GM23338 (cell line): Measurements from ENCODE around the gene SLC18B1. TPM values are rescaled to one million over a fixed set of nuclear protein-coding genes. Genes with fewer than 3 reads are reported as not detected.

Experiments
- ATAC-seq: fragments of 200-7000 bp; cut with Tn5 transposase; 3 replicates; pipeline ENCODE4 v1.9.1; 2020
- DNase-seq: peaks from one replicate; pipeline ENCODE4 v3.0.0-alpha.2; 2015; ENCODE audit warnings: low spot score
- H2AFZ ChIP-seq: fragments of 200-600 bp; sonication (generic); 2 replicates; pipeline ENCODE4 v1.8.0; 2016; ENCODE audit warnings: antibody characterized with exemption, mild to moderate bottlenecking, moderate library complexity
- H3F3A ChIP-seq: fragments of 200-600 bp; sonication (generic); replicated peaks from 2 replicates; pipeline ENCODE4 v1.8.0; 2017; ENCODE audit warnings: antibody characterized with exemption, mixed run types, low read depth
- H3K27ac ChIP-seq: fragments of 200-600 bp; sonication (generic); 2 replicates; pipeline ENCODE4 v1.6.1; 2016; ENCODE audit warnings: low read depth
- H3K27me3 ChIP-seq: fragments of 200-600 bp; sonication (generic); 2 replicates; pipeline ENCODE4 v1.8.0; 2016; ENCODE audit warnings: mild to moderate bottlenecking, mixed run types, moderate library complexity; ENCODE audit not compliant: insufficient read depth
- H3K36me3 ChIP-seq: fragments of 200-600 bp; sonication (generic); 2 replicates; pipeline ENCODE4 v1.8.0; 2016; ENCODE audit warnings: mild to moderate bottlenecking; ENCODE audit not compliant: insufficient read depth
- H3K4me1 ChIP-seq: fragments of 200-600 bp; sonication (generic); 2 replicates; pipeline ENCODE4 v1.8.0; 2016; ENCODE audit warnings: mild to moderate bottlenecking, moderate library complexity; ENCODE audit not compliant: insufficient read depth
- H3K4me2 ChIP-seq: fragments of 200-600 bp; sonication (generic); 2 replicates; pipeline ENCODE4 v1.7.1; 2017; ENCODE audit warnings: mixed run types
- H3K4me3 ChIP-seq: fragments of 200-600 bp; sonication (generic); 2 replicates; pipeline ENCODE4 v1.6.1; 2016; ENCODE audit warnings: mixed run types
- H3K79me2 ChIP-seq: fragments of 200-600 bp; sonication (generic); replicated peaks from 2 replicates; pipeline ENCODE4 v1.8.0; 2017; ENCODE audit warnings: mild to moderate bottlenecking; ENCODE audit not compliant: insufficient read depth
- H3K9me2 ChIP-seq: fragments of 200-600 bp; sonication (generic); 2 replicates; pipeline ENCODE4 v1.8.0; 2017; ENCODE audit not compliant: insufficient read depth
- H4K20me1 ChIP-seq: fragments of 200-600 bp; sonication (generic); replicated peaks from 2 replicates; pipeline ENCODE4 v1.8.0; 2017; ENCODE audit warnings: mild to moderate bottlenecking; ENCODE audit not compliant: insufficient read depth
- H3K27ac Mint-ChIP-seq: 2 replicates; pipeline ENCODE4 v1.8.0; 2020; ENCODE audit warnings: inconsistent platforms, mild to moderate bottlenecking, moderate library complexity, mixed read lengths
- H3K27me3 Mint-ChIP-seq: 3 replicates; pipeline ENCODE4 v1.8.0; 2022; ENCODE audit warnings: low read depth, mild to moderate bottlenecking, moderate library complexity, mixed read lengths, inconsistent platforms; ENCODE audit not compliant: insufficient read depth, poor library complexity
- H3K36me3 Mint-ChIP-seq: 3 replicates; pipeline ENCODE4 v1.8.0; 2021; ENCODE audit warnings: low read depth, mild to moderate bottlenecking, inconsistent platforms, moderate library complexity, mixed read lengths
- H3K4me1 Mint-ChIP-seq: 3 replicates; pipeline ENCODE4 v1.8.0; 2020; ENCODE audit warnings: mild to moderate bottlenecking, inconsistent platforms, mixed read lengths
- H3K4me3 Mint-ChIP-seq: 3 replicates; pipeline ENCODE4 v1.8.0; 2021; ENCODE audit warnings: moderate library complexity, mild to moderate bottlenecking, inconsistent platforms, mixed read lengths
- H3K9me3 Mint-ChIP-seq: 3 replicates; pipeline ENCODE4 v1.8.0; 2020; ENCODE audit warnings: moderate library complexity, mild to moderate bottlenecking, inconsistent platforms, mixed read lengths
- POLR2AphosphoS5 ChIP-seq: IDR thresholded peaks from 2 replicates; pipeline ENCODE4 v1.6.1; 2016; ENCODE audit warnings: antibody characterized with exemption, low read depth
- ZNF462 ChIP-seq: fragments of 250-450 bp; sonication (Bioruptor Pico); IDR thresholded peaks from 2 replicates; pipeline ENCODE4 v1.5.0; 2020; ENCODE audit warnings: mild to moderate bottlenecking, moderate library complexity
- polyA plus RNA-seq: library from polyadenylated mRNA; unstranded; fragments of >200 nt; fragmentation: Nextera tagmentation; extraction: Ambion mirVana; gene quantifications from 2 replicates; pipeline ENCODE4 v1.2.1, GENCODE V29; 2016
- total RNA-seq: library from RNA; depleted of rRNA; stranded (reverse); fragments of >200 nt; shearing (Covaris generic); gene quantifications from 2 replicates; pipeline ENCODE4 v1.2.3, GENCODE V29; 2014
- TF ChIP-seq, protein P1 (sequence below), 2 experiments: fragments of 200-600 bp in 1 of 2; sonication (generic) in 1 of 2; conservative IDR thresholded peaks; 2 replicates each; pipeline versions ENCODE4 v1.5.1 to v1.6.1; 2016 to 2017; ENCODE audit warnings: antibody characterized with exemption in 2 of 2, low read depth in 2 of 2, mild to moderate bottlenecking in 2 of 2, moderate library complexity in 1 of 2

SLC18B1 gene
- total and polyA plus RNA-seq, 2 experiments from 2014 or later = 26.4 to 37.4 TPM

- ATAC-seq (peak; percentile 100), DNase-seq (peak; percentile 88)
- H3K27ac ChIP-seq = no peak overlapping the region
- peak overlapping the region; percentile 46; the same call in 1 of the 2 replicates for H3K4me3 ChIP-seq
- no peaks in the 10 kb centered on the region; the same call in 2 of the 3 replicates for H3K4me1 Mint-ChIP-seq
- H3K4me3 Mint-ChIP-seq = peak overlapping the region; percentile 67
- peak overlapping the region; percentile 78 for H3K4me2 ChIP-seq
- H3K9me3 Mint-ChIP-seq = no peaks in the 10 kb centered on the region; the same call in 2 of the 3 replicates
- no peaks in the 10 kb centered on the region for H3K9me2 ChIP-seq
- TF ChIP-seq POLR2AphosphoS5 (no peak), ZNF462 (CRISPR knock-in tag) (peak; percentile 22; the same call in 1 of the 2 replicates)
- TF ChIP-seq, protein P1, sequence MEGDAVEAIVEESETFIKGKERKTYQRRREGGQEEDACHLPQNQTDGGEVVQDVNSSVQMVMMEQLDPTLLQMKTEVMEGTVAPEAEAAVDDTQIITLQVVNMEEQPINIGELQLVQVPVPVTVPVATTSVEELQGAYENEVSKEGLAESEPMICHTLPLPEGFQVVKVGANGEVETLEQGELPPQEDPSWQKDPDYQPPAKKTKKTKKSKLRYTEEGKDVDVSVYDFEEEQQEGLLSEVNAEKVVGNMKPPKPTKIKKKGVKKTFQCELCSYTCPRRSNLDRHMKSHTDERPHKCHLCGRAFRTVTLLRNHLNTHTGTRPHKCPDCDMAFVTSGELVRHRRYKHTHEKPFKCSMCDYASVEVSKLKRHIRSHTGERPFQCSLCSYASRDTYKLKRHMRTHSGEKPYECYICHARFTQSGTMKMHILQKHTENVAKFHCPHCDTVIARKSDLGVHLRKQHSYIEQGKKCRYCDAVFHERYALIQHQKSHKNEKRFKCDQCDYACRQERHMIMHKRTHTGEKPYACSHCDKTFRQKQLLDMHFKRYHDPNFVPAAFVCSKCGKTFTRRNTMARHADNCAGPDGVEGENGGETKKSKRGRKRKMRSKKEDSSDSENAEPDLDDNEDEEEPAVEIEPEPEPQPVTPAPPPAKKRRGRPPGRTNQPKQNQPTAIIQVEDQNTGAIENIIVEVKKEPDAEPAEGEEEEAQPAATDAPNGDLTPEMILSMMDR (conservative IDR thresholded peaks at IDR 0.05; ENCODE audit: low read depth in 2 of 2) = peak; percentile 76 to 99
- H2AFZ ChIP-seq = peak overlapping the region; percentile 87; the same call in 1 of the 2 replicates
- no peaks in the 10 kb centered on the region for H3F3A ChIP-seq
- H3K27me3 Mint-ChIP-seq = peaks cover 4% of the 10 kb centered on the region
- H3K4me1 ChIP-seq = no peaks in the 10 kb centered on the region
- H3K27me3 ChIP-seq = no peaks in the 10 kb centered on the region
- H4K20me1 ChIP-seq = no peaks in the 10 kb centered on the region
- peaks cover 20% of the 10 kb centered on the region for H3K36me3 Mint-ChIP-seq
- 0 out of 2 replicates have a peak, but pooled peaks cover 6% of the 10 kb centered on the region for H3K36me3 ChIP-seq
- H3K79me2 ChIP-seq = no peaks in the 10 kb centered on the region
- H3K27ac Mint-ChIP-seq = no peak overlapping the region
Measured at GRCh38 chr6:132768051-132768517, 30.4 kb downstream of the SLC18B1 start.
